GM18907 (cell line): ENCODE results near the gene NUDT4.

Experiments
- ATAC-seq: cut with Tn5 transposase; IDR thresholded peaks from one replicate; pipeline ENCODE4 v1.9.1; 2021; ENCODE audit warnings: mild to moderate bottlenecking, moderate library complexity; ENCODE audit not compliant: unreplicated experiment

Gene NUDT4

DNA sequence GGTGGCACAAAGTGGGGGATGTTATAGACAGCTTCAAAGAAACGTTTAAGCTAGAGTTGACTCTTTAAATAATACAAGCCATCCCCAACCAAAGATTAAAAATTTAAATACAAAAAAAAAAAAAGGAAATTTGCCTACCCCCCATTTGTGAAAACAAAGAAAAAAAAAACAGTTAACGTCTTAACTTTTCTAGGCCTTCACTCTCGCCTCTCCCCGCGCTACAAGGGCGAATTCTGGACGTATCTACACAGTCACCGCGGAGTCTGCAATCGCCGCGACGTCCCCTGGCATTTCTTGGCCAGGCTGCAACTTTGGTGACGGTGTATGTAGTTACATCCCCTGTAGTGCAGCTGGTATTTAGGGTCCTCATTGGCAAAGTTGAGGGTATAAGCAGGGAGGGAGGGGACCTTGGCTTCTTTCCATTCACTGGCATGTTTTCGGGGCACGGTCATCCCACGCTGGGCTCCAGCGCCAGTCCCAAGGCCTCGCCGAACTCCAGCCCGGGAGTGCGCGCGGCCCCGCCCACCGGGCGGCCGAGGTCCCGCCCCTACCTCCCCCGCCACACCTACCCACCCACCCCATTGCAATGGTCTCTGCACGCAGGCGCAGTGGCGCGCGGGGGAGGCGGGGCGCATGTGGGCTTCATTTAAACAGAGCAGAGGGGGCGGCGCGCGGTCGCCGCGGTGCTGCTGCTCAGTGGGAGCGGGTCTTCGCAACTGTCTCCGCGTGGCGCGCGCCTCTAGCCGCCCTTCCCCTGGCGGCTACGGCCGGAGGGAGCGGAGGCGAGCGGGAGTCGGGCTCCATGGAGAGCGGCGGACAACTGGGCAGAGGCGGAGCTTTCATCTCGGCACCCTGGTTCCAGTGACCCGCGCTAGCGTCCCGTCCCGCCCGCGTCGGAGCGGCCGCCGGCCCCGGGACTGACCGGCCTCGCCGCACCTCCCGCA is at the start of gene NUDT4:
TSS of gene NUDT4 (plus strand) at position 674 of the 944 bp plus-strand sequence. CDS start 398 bp downstream, outside the sequence.
- ATAC-seq: peak; percentile 74

DNA sequence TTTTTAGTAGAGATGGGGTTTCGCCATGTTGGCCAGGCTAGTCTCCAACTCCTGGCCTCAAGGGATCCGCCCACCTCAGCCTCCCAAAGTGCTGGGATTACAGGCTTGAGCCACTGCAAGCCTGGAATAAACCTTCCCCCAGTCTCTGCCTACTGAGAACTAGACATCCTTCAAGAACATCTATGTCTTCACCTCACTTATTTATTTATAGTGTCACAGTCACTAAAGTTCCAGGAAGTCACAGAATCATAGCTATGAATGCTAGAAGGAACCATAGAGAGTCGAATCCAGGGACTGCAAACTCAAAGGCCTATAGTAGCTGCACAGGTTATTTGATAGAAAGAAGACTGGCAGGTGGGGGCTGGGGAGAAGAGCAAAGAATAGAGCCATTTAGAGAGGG is 44.7 kb upstream of the NUDT4 start:
- no peak for ATAC-seq

GRCh38 chr12:93333828-93334227 is 43.9 kb upstream of the NUDT4 start:
- no peak for ATAC-seq

- no peak for ATAC-seq
Observed at GRCh38 chr12:93335603-93336162, 42.0 kb upstream of the NUDT4 start.

DNA sequence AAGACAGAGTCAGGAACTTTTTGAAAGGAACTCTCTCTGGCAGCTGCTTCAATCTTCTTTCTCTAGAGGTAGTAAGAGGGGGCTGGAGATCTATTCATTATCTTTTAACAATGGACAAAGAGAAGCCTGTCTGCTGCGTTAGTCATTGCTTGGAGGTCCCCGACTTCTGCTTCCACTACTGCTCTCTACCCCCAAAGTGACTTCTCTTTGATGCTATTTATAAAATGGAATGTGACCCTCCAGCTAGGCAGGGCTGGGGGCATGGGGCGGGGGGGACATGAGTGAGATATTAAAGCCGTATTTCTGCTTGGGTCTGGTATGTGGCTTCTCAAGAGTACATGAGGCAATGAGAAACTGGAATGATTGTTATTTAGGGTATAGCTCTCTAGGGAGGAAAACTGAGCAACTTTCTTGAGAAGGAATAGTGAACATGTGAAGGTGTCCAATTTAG is 41.4 kb upstream of the NUDT4 start:
- no peak for ATAC-seq

- no peak for ATAC-seq
Observed at GRCh38 chr12:93338598-93338997, 39.1 kb upstream of the NUDT4 start.

DNA sequence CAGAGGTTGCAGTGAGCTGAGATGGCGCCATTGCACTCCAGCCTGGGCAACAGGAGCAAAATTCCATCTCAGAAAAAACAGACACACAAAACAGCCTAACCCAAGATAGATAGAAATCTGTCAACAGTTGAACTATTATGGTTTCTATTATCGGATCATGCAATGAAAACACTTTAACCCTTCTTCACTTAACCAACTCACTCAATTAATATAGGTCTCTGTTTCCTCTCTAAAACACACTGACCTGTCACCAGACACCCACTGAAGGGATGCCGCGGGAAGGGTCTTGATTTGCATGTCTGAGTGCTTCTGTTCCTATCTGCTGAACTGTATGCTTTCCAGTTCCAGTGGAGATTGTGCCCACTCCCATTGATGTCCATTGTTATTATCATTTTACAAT is 38.0 kb upstream of the NUDT4 start:
- no peak for ATAC-seq

GRCh38 chr12:93341409-93342049 is 36.2 kb upstream of the NUDT4 start:
- no peak for ATAC-seq

GRCh38 chr12:93347054-93347785 is 30.5 kb upstream of the NUDT4 start:
- no peak for ATAC-seq

DNA sequence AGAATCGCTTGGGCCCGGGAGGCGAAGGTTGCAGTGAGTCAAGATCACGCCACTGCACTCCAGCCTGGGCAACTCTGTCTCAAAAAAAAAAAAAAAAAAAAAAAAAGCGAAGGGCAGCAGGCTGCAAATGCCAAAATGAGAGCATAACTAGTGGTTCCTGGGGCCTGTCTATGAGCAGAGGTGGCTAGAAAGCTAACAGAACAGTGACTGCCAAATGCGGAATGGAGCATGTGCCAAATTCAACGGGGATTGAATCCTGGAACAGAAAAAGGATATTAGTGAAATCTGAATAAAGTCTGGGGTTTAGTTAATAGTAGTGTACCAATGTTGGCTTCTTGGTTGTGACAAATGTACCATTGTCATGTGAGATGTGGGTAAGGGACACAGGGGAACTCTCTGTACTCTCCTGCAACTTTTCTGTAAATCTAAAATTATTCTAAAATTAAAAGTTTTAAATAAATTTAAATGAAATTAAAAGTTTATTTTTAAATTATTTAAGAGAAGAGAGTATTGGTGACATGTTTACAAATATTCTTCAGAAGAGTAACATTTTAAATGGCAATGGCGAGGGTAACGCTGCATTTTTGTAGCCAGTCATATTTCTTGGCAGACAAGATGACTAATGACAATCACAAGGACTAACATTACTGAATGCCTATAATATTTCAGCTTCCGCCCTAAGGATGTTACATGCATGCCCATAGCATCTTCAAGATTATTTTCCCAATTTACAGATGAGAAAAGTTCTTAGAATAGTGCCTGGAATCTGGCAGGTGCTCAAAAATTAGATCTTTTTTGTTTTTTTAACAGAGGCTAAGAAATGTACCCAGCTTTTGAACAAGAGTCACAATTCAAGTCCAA is 28.9 kb upstream of the NUDT4 start:
- ATAC-seq: no peak

GRCh38 chr12:93351726-93352125 is 26.0 kb upstream of the NUDT4 start:
- no peak for ATAC-seq

DNA sequence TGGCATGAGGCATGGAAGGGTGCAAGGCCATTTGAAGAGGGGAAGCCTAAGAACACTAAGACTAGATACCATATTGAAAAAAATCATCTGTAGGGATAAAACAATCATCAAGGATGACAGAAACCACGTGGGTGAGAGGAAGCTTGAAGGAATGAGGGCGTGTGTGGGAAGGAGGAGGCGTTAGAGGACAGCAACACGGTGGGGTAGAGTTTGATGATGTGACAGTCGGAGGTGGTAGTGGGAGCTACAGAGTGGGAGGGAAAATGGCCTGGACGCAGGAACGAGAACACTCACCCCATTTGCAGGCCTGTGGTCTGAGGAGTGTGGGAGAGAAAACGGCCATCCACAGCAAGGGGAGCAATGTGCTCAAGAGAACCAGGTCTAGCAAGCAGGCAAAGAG is 25.4 kb upstream of the NUDT4 start:
- no peak for ATAC-seq

DNA sequence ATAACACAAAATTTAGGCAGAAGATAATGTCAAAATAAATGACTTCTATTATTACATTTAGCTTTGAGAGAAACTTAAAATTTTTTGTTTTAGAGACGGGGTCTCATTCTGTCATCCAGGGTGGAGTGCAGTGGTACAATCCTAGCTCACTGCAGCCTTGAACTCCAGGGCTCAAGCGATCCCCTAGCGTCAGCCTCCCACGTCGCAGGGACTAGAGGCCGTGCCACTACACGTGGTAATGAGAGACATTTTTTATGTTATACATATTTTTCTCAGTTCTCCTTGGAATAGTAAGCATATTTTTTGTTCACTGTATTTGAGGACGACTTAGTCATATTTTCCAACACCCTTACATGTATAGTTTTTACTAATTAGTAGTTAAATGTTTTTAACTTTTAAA is 21.5 kb upstream of the NUDT4 start:
- no peak for ATAC-seq

GRCh38 chr12:93358058-93358457 is 19.7 kb upstream of the NUDT4 start:
- peak; percentile 90 for ATAC-seq

DNA sequence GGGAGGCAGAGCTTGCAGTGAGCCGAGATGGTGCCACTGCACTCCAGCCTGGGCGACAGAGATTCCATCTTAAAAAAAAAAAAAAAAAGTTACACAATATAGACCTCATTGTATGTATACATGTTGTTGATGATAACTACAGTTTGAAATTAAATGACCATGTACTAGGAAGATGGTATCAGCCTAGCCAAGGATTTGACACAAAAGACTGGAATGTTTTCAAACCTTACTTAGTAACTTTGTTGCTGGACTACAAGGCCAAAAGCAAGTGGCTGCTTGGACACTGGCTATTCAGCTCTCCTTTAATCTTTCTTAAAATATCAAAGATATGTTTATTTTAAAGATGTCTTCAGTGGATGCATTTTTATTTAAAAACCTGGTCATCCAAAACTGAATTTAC is 18.9 kb upstream of the NUDT4 start:
- ATAC-seq: no peak

DNA sequence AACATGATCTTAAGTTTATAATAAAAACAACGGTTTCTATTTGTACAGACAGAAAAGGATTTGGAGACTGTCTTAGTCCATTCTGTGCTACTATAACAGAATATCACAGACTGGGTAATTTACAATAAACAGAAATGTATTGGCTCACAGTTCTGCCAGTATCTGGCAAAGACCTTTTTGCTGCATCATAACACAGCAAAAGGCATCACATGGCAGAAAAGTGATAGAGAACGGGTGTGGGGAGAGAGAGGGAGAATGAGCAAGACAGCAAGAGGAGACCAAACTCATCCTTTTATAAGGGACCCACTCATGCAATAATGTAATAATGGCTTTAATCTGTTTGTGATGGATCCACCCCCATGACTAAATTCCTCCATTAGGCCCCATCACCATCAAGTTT is 17.0 kb upstream of the NUDT4 start:
- ATAC-seq: no peak

DNA sequence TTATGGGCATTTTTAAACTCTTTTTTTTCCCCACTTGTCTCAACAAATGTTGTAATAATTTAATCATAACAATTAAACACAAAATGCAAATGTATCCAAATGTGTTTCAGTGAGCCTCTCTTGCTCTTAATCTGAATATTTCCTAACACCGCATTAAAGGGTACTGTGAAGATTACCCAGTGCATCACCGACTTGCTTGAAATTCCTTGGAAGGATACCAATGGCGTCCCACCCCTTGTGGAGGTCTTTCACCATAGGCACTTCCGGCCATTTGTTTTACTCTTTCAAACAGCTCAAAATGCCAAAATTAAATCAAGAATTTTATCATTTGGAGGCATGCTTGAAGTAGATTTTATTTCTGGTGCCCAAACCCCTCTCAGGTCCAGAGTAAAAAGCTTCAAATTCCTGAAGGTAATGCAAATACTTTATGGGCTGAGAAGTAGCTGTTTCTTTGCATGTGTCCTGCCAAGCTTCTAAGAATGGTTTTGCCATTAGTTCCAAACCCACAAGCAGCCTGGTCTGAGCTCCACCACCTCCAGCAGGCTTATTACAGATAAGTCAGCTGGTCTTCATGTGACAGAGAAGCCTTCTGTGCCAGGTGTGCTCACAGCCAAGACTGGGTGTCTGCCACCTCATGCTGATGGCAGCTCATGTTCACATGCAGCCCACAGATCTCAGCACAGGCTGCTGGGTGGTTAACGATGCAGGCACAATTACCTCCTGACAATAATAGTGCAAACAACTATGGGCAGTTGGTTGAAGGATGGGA is 16.4 kb upstream of the NUDT4 start:
- ATAC-seq: no peak

- ATAC-seq: peak; percentile 79
Observed at GRCh38 chr12:93363841-93364297, 13.9 kb upstream of the NUDT4 start.
